Activated naive CD4-positive, alpha-beta T cell treated with anti-CD3 and anti-CD28 coated beads, Interleukin-2, amount 10 ng/mL, durations not matched to agents 7 days and 5 days (primary cell): Measurements from ENCODE around the gene SHISAL2A.

Experiments
- CTCF ChIA-PET: fragments of 350-600 bp; sonication (Branson Sonifier 250); formaldehyde crosslinking; loops from one replicate; lab custom pipeline; 2021; ENCODE audit warnings: antibody characterized with exemption; lab: Charles Lee
- DNase-seq: peaks from one replicate; pipeline ENCODE4 v3.0.0-alpha.2; 2020
- H3K27ac Mint-ChIP-seq: one replicate; pipeline ENCODE4 v1.8.0; 2021; ENCODE audit warnings: mild to moderate bottlenecking, moderate library complexity, mixed read lengths
- H3K27me3 Mint-ChIP-seq: one replicate; pipeline ENCODE4 v1.8.0; 2021; ENCODE audit warnings: mild to moderate bottlenecking, mixed read lengths
- H3K36me3 Mint-ChIP-seq: one replicate; pipeline ENCODE4 v1.8.0; 2021; ENCODE audit warnings: mixed read lengths
- H3K4me1 Mint-ChIP-seq: one replicate; pipeline ENCODE4 v1.8.0; 2021; ENCODE audit warnings: mixed read lengths
- H3K4me3 Mint-ChIP-seq: one replicate; pipeline ENCODE4 v1.8.0; 2021; ENCODE audit warnings: mild to moderate bottlenecking, moderate library complexity, mixed read lengths
- H3K9me3 Mint-ChIP-seq: one replicate; pipeline ENCODE4 v1.8.0; 2021; ENCODE audit warnings: mixed read lengths

The SHISAL2A gene

DNA sequence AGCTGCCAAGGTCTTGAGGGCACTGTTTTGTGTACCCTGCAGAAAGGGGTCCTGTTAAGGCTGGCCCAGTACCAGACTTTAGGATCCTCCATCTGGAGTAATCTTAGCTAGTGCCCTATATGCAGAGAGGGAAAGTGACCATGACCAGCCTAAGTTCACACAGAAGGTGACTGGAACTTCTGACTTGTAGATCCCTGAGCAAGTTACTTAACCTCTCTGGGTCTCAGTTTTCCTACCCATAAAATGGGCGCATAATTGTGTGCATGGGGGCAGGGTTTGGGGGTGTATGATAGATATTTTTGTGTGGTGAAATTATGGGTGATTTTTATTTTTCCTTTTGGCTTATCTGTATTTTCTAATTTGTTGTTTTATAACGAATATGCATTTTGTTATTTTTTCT, 3.3 kb upstream of the SHISAL2A start:
- Mint-ChIP-seq H3K4me1 (peaks cover 34% of the 10 kb centered on the region), H3K27ac (no peak overlapping the region), H3K36me3 (peaks cover 18% of the 10 kb centered on the region), H3K4me3 (no peak overlapping the region), H3K27me3 (peaks cover 14% of the 10 kb centered on the region), H3K9me3 (peaks cover 2% of the 10 kb centered on the region)
- no peak for DNase-seq
- CTCF ChIA-PET, result no interaction called here

- Mint-ChIP-seq H3K36me3 (peaks cover 23% of the 10 kb centered on the region), H3K27ac (peak overlapping the region; percentile 85), H3K9me3 (peaks cover 9% of the 10 kb centered on the region), H3K4me1 (peaks cover 53% of the 10 kb centered on the region), H3K27me3 (peaks cover 14% of the 10 kb centered on the region), H3K4me3 (peak overlapping the region; percentile 77)
- no peak for DNase-seq
- CTCF ChIA-PET, result interaction anchor here (1.2 kb wide), 1 partner anchor 54 kb away, joined by 4 read pairs; no protein-coding TSS in a partner anchor
Observed at GRCh38 chr1:52631759-52632331, 1.1 kb upstream of the SHISAL2A start.

DNA sequence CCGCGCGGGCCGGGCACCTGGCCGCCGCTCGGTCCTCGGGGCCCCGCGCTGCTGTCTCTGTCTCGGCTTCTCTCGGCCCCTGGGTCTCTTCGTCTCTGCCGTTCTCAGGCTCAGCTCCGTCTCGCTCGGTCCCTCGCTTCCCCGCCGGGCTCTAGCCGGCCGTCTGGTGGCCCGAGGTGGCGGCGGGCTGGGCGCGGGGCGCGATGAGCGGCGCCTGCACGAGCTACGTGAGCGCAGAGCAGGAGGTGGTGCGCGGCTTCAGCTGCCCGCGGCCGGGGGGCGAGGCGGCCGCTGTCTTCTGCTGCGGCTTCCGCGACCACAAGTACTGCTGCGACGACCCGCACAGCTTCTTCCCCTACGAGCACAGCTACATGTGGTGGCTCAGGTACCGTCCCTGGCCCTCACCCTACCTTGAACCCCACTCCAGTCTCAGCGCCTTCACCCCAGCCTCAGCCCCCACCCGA, 355 bp downstream of the SHISAL2A start:
- H3K36me3 Mint-ChIP-seq, result peaks cover 29% of the 10 kb centered on the region
- CTCF ChIA-PET, result interaction anchor here (1.1 kb wide), 1 partner anchor 51 kb away, joined by 3 read pairs; no protein-coding TSS in a partner anchor

GRCh38 chr1:52634111-52634510, 1.1 kb downstream of the SHISAL2A start:
- Mint-ChIP-seq H3K9me3 (peaks cover 13% of the 10 kb centered on the region), H3K27ac (peak overlapping the region; percentile 91), H3K4me3 (peak overlapping the region; percentile 84), H3K36me3 (peaks cover 32% of the 10 kb centered on the region), H3K4me1 (peaks cover 75% of the 10 kb centered on the region), H3K27me3 (peaks cover 14% of the 10 kb centered on the region)
- no peak for DNase-seq
- CTCF ChIA-PET, result interaction anchor here (1.1 kb wide), 1 partner anchor 50 kb away, joined by 3 read pairs; no protein-coding TSS in a partner anchor

More for the DNA sequence above, 355 bp downstream of the SHISAL2A start:
- H3K4me3 Mint-ChIP-seq, result peak overlapping the region; percentile 84
- H3K27ac Mint-ChIP-seq, result peak overlapping the region; percentile 91
- H3K9me3 Mint-ChIP-seq, result peaks cover 11% of the 10 kb centered on the region
- peaks cover 14% of the 10 kb centered on the region for H3K27me3 Mint-ChIP-seq
- peak; percentile 53 for DNase-seq
- peaks cover 67% of the 10 kb centered on the region for H3K4me1 Mint-ChIP-seq

DNA sequence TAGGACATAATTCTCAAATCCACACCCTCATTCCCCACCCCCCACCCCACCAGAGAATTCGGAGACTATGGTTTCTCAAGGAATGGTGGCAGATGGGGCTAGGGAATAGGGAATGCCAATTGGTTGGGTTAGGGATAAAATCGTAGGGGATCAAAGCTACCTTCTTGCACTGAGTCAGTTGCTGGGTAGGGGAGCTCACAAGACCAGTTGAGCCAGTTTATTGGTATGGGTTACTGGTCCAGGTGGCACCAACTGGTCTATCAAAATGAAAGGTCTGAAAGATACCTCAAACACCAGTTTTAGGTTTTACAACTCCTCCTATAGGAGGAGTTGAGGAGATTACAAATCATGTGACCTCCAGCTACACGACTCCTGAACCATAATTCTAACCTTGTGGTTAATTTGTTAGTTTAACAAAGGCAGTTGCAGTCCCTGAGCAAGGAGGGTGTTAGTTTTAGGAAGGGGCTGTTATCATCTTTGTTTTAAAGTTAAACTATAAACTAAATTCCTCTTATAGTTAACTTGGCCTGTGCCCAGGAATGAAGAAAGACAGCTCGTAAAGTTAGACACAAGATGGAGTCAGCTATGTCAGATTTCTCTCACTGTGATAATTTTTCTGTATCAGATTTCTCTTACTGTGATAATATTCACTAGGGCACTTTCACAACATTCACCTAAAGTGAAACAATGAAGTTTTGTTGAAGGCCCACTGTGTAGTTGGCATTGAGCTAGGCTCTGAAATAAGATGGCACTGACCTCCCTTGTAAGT, 2.5 kb downstream of the SHISAL2A start:
- CTCF ChIA-PET, result interaction anchor here (1.2 to 3.4 kb wide), 3 partner anchors 48 to 231 kb away, joined by 3 to 19 read pairs (median 4); partner anchors contain the start of genes ORC1 and PRPF38A
- Mint-ChIP-seq H3K9me3 (peaks cover 15% of the 10 kb centered on the region), H3K36me3 (peaks cover 38% of the 10 kb centered on the region), H3K27ac (peak overlapping the region; percentile 91), H3K4me3 (peak overlapping the region; percentile 84), H3K4me1 (peaks cover 79% of the 10 kb centered on the region), H3K27me3 (peaks cover 14% of the 10 kb centered on the region)
- no peak for DNase-seq

DNA sequence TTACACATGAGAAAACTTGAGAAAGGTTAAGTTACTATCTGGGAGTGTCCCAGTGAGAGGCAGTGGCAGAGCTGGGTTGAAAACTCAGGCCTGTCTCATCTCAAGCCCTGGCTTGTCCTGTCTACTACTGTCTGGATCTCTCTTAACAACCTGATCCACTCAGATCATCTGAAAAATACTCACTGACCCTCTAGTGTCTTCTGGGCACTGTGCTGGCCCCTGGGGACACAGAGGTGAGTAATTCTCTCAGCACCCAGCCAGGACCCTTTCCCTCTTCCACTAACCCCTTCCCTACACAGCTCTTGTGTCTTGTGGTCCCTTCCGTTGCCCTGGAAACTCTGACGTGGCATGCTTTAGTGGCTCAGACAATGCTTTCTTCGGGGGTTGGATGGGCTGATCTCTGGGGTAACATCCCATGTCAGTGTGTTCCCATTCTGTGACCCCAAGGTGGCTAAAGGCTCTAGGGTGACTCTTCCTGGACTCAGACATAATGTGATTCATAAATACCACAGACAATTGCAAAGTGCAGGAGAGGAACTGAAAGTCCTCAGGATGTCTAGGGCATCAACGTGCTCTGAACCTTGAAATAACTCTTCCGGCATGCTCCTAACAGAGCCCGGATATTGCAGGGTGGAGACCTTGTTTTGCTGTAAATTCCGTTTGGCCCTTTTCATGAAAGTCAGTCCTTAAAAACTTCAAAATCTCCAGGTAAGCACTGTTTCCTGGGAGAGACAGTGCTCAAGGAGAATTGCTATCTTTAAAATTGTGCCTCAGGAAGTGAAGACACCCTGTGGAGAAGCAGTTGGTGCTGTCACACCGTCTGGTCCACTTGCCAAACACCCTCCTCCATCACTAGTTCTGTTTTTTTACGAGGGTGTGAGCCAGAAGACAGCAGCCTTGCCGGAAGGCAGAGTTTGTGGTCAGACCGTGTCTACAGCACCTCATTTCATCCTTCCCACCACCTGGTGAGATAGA, 4.0 kb downstream of the SHISAL2A start:
- peak; percentile 83 for DNase-seq
- peaks cover 47% of the 10 kb centered on the region for H3K36me3 Mint-ChIP-seq
- peaks cover 6% of the 10 kb centered on the region for H3K27me3 Mint-ChIP-seq
- peak overlapping the region; percentile 66 for H3K4me3 Mint-ChIP-seq
- peak overlapping the region; percentile 99 for H3K27ac Mint-ChIP-seq
- peaks cover 82% of the 10 kb centered on the region for H3K4me1 Mint-ChIP-seq
- peaks cover 21% of the 10 kb centered on the region for H3K9me3 Mint-ChIP-seq
- CTCF ChIA-PET, result interaction anchor here (1.4 to 3.4 kb wide), 3 partner anchors 46 to 232 kb away, joined by 4 to 19 read pairs (median 4); partner anchors contain the start of genes ORC1 and PRPF38A

DNA sequence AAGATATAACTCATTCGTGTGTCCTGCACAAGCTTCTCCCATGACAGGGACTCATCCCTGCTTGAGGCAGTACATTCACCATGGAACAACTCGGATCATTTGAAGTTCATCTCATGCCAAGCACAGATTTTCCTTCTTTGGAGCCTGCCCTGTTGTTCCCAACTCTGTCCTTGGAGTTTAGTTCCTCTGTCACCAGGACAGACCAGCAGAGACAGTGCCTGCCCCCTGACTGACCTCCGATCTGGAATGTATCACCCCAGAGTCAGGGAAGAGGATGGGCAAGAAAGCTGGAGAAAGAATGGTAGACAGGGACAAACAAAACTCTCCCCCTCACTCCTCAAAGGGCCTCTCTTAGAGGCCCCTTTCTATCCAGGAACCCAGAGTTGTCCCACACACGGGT, 5.0 kb downstream of the SHISAL2A start:
- H3K27me3 Mint-ChIP-seq, result peaks cover 6% of the 10 kb centered on the region
- H3K9me3 Mint-ChIP-seq, result peaks cover 21% of the 10 kb centered on the region
- no peak for DNase-seq
- H3K4me3 Mint-ChIP-seq, result peak overlapping the region; percentile 66
- peak overlapping the region; percentile 99 for H3K27ac Mint-ChIP-seq
- H3K4me1 Mint-ChIP-seq, result peaks cover 80% of the 10 kb centered on the region
- CTCF ChIA-PET, result interaction anchor here (1.2 to 3.4 kb wide), 5 partner anchors 12 to 233 kb away, joined by 3 to 19 read pairs (median 4); partner anchors contain the start of genes ORC1 and PRPF38A
- peaks cover 51% of the 10 kb centered on the region for H3K36me3 Mint-ChIP-seq

DNA sequence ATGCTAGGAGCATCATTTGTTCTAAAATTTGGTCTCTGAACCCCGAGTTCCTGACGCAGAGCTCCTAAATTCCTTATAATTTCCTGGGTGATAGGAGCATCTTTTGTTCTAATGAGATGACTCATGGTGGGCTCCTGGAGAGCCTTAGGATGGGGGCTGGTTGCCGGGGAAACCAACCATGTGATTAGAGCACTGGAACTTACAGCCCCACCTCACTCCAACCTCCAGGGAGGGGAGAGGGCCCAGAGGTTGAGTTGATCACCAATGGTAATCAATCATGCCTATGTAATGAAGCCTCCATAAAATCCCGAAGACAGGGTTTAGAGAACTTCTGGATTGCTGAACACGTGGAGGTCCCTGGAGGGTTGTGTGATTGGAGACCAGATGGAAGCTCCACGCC, 7.7 kb downstream of the SHISAL2A start:
- Mint-ChIP-seq H3K36me3 (peaks cover 48% of the 10 kb centered on the region), H3K4me1 (peaks cover 67% of the 10 kb centered on the region), H3K4me3 (no peak overlapping the region), H3K27ac (no peak overlapping the region), H3K27me3 (no peaks in the 10 kb centered on the region), H3K9me3 (peaks cover 12% of the 10 kb centered on the region)
- DNase-seq, result no peak
- CTCF ChIA-PET, result interaction anchor here (0.7 kb wide), 1 partner anchor 19 kb away, joined by 3 read pairs; no protein-coding TSS in a partner anchor

DNA sequence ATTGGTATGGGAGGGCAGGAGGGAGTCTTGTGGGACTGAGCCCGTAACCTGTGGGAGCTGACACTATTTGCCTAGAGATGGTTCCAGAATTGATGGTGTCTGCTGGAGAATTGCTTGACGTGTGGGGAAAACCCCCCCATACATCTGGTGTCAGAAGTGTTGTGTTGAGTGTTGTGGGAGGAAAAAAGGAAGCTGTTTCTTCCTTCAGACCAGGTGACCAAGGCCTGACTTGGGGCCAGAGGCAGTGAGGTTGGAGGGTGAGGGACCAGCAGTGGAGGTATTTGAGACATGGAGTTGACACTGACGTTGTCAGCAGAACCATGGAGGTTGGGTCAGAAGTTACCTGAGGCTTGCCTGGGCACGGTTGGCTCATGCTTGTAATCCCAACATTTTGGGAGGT, 8.3 kb downstream of the SHISAL2A start:
- no peak for DNase-seq
- H3K36me3 Mint-ChIP-seq, result peaks cover 48% of the 10 kb centered on the region
- H3K27me3 Mint-ChIP-seq, result no peaks in the 10 kb centered on the region
- CTCF ChIA-PET, result interaction anchor here (0.7 kb wide), 2 partner anchors 18 to 45 kb away, joined by 3 read pairs; no protein-coding TSS in a partner anchor
- no peak overlapping the region for H3K4me3 Mint-ChIP-seq
- H3K4me1 Mint-ChIP-seq, result peaks cover 63% of the 10 kb centered on the region
- peak overlapping the region; percentile 20 for H3K27ac Mint-ChIP-seq
- H3K9me3 Mint-ChIP-seq, result peaks cover 12% of the 10 kb centered on the region

DNA sequence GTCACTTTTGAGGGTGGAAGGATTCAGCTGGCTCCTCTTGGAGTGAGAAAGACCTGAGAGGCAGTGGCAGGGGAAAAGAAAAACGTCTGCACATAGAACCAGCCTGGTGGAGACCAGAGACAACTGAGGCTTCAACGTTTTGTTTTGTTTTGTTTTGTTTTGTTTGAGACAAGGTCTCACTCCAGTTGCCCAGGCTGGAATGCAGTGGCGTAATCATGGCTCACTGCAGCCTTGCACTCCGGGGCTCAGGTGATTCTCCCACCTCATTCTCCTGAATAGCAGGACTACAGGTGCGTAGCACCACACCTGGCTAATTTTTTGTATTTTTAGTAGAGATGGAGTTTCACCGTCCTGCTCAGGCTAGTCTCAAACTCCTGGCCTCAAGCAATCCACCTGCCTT, 12.3 kb downstream of the SHISAL2A start:
- Mint-ChIP-seq H3K27ac (no peak overlapping the region), H3K27me3 (no peaks in the 10 kb centered on the region), H3K9me3 (peaks cover 5% of the 10 kb centered on the region), H3K36me3 (peaks cover 56% of the 10 kb centered on the region), H3K4me1 (peaks cover 31% of the 10 kb centered on the region), H3K4me3 (no peak overlapping the region)
- DNase-seq, result no peak
- CTCF ChIA-PET, result interaction anchor here (1.2 kb wide), 1 partner anchor 14 kb away, joined by 4 read pairs; no protein-coding TSS in a partner anchor

DNA sequence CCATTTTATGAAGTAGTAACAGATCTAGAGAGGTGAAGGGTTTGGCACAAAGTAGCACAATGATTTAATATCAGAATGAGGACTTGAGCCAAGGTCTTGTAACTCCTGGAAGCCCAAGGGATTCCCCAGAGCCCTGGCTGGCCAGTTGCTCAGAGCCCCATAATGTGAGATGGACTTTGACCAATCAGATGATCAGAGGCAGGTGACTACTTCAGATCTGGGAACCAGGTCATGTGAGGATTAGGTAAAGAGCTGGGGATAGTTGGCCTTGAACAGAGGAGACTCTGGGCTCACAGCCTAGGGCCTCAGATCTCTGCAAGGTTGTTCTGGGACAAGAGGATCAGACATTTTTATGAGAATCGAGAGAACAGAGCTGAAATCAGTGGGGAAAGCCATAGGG, 18.9 kb downstream of the SHISAL2A start:
- Mint-ChIP-seq H3K9me3 (no peaks in the 10 kb centered on the region), H3K36me3 (peaks cover 52% of the 10 kb centered on the region), H3K4me1 (peaks cover 2% of the 10 kb centered on the region), H3K27me3 (no peaks in the 10 kb centered on the region), H3K4me3 (no peak overlapping the region), H3K27ac (no peak overlapping the region)
- no peak for DNase-seq
- CTCF ChIA-PET, result no interaction called here

DNA sequence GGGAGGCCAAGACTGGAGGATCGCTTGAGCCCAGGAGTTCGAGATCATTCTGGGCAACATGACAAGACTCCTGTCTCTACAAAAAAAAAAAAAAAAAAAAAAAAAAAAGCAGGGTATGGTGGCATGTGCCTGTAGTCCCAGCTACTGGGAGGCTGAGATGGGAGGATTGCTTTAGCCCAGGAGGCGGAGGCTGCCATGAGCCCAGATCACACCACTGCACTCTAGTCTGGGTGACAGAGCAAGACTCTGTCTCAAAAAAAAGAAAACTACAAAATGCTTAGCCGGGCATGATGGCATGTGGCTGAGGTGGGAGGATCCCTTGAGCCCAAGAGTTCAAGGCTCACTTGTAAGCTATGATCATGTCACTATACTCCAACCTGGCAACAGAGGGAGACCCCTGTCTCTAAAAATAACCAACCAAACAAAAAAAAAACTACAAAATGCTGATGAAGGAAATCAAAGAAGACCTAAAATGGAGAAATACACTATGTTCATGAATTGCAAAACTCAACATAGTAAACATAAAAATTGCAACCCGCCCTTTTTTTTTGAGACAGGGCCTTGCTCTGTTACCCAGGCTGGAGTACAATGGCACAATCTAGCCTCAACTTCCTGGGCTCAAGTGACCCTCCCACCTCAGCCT, 20.4 kb downstream of the SHISAL2A start:
- H3K27me3 Mint-ChIP-seq, result no peaks in the 10 kb centered on the region
- H3K27ac Mint-ChIP-seq, result no peak overlapping the region
- no peak for DNase-seq
- H3K36me3 Mint-ChIP-seq, result peaks cover 51% of the 10 kb centered on the region
- no peak overlapping the region for H3K4me3 Mint-ChIP-seq
- no peaks in the 10 kb centered on the region for H3K9me3 Mint-ChIP-seq
- H3K4me1 Mint-ChIP-seq, result peaks cover 6% of the 10 kb centered on the region
- CTCF ChIA-PET, result no interaction called here

DNA sequence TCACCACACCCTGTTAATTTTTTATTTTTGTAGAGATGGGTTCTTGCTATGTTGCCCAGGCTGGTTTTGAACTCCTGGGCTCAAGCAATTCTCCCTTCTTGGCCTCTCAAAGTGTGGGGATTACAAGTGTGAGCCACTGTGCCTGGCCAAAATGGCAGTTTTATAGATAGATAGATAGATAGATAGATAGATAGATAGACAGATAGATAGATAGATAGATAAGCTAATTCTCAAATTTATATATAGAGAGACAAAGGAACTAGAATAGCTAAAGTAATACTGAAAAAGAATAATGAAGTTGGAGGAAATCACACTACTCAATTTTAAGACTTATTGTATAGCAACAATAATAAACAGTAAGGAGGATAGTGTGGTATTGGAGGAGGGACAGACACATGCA, 21.1 kb downstream of the SHISAL2A start:
- Mint-ChIP-seq H3K9me3 (no peaks in the 10 kb centered on the region), H3K4me1 (peaks cover 11% of the 10 kb centered on the region), H3K36me3 (peaks cover 50% of the 10 kb centered on the region), H3K4me3 (no peak overlapping the region), H3K27me3 (no peaks in the 10 kb centered on the region), H3K27ac (no peak overlapping the region)
- CTCF ChIA-PET, result no interaction called here
- DNase-seq, result no peak
